Activated T-helper 1 cell treated with anti-CD3 and anti-CD28 coated beads, Interleukin-12 subunit alpha, Interleukin-12 subunit beta, Interleukin-2, Interleukin-4 antibody, amounts not matched to agents 30 ng/mL and 10 ng/mL and 1 ng/mL, durations not matched to agents 14 hours and 24 hours and 36 hours (primary cell): Measurements from ENCODE around the gene GALNT17. TPM values are rescaled to one million over a fixed set of nuclear protein-coding genes. Genes with fewer than 3 reads are reported as not detected.

ENCODE experiments used
- DNase-seq: peaks from one replicate; pipeline ENCODE4 v3.0.0; 2021; ENCODE audit warnings: low spot score
- H3K27ac Mint-ChIP-seq: one replicate; pipeline ENCODE4 v1.8.0; 2021; ENCODE audit warnings: mild to moderate bottlenecking, mixed read lengths
- H3K27me3 Mint-ChIP-seq: one replicate; pipeline ENCODE4 v1.8.0; 2022; ENCODE audit warnings: mild to moderate bottlenecking, moderate library complexity, mixed read lengths; ENCODE audit not compliant: insufficient read depth
- H3K36me3 Mint-ChIP-seq: one replicate; pipeline ENCODE4 v1.8.0; 2021; ENCODE audit warnings: low read depth, mixed read lengths
- H3K4me1 Mint-ChIP-seq: one replicate; pipeline ENCODE4 v1.8.0; 2021; ENCODE audit warnings: low read depth, mixed read lengths
- H3K4me3 Mint-ChIP-seq: one replicate; pipeline ENCODE4 v1.8.0; 2021; ENCODE audit warnings: mild to moderate bottlenecking, moderate library complexity, mixed read lengths
- H3K9me3 Mint-ChIP-seq: one replicate; pipeline ENCODE4 v1.8.0; 2021; ENCODE audit warnings: mixed read lengths
- intact Hi-C: fragments of 100-400 bp; cut with micrococcal nuclease; formaldehyde crosslinking; loops from one replicate; pipeline ENCODE4 v1.15.1; 2024
- total RNA-seq: library from RNA; stranded (reverse); gene quantifications from 2 replicates; pipeline ENCODE4 v1.2.3, GENCODE V29; 2022

The GALNT17 gene
- total RNA-seq, 1 donor from 2014 or later: not detected

DNA sequence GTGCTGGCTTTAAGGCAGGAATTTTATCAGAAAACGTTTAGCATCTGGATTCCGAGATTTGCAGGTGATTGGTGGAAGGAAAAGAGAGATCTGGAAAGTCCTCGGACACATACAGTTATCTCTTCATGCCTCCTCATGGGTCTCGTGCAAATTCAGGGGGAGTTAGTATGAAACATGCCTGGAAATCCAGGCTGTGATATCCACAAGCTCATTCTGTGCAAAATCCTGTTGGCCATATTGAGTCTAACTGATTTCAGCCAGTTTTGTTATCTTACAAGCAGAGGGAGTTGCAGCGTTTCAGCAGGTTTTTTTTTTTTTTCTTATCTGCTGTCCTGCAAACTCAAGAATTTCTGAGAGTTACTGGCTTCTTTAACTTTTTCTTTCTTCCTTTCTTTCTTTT lies 411.5 kb downstream of the GALNT17 start:
- H3K27ac Mint-ChIP-seq: no peak overlapping the region
- DNase-seq: no peak
- no peaks in the 10 kb centered on the region for H3K36me3 Mint-ChIP-seq
- H3K4me3 Mint-ChIP-seq: no peak overlapping the region
- intact Hi-C loops: no loop called here
- peaks cover 20% of the 10 kb centered on the region for H3K9me3 Mint-ChIP-seq
- no peaks in the 10 kb centered on the region for H3K27me3 Mint-ChIP-seq
- H3K4me1 Mint-ChIP-seq: no peaks in the 10 kb centered on the region

GRCh38 chr7:71544816-71545215 lies 412.9 kb downstream of the GALNT17 start:
- no peak for DNase-seq
- Mint-ChIP-seq H3K4me1 (no peaks in the 10 kb centered on the region), H3K4me3 (no peak overlapping the region), H3K27ac (no peak overlapping the region), H3K27me3 (no peaks in the 10 kb centered on the region), H3K36me3 (no peaks in the 10 kb centered on the region), H3K9me3 (peaks cover 27% of the 10 kb centered on the region)
- intact Hi-C loops: no loop called here

- no peak overlapping the region for H3K4me3 Mint-ChIP-seq
- peaks cover 30% of the 10 kb centered on the region for H3K9me3 Mint-ChIP-seq
- H3K36me3 Mint-ChIP-seq: no peaks in the 10 kb centered on the region
- intact Hi-C loops: no loop called here
- DNase-seq: no peak
- H3K27ac Mint-ChIP-seq: no peak overlapping the region
- no peaks in the 10 kb centered on the region for H3K4me1 Mint-ChIP-seq
- H3K27me3 Mint-ChIP-seq: no peaks in the 10 kb centered on the region
Measured at GRCh38 chr7:71547426-71547825, 415.5 kb downstream of the GALNT17 start.

- intact Hi-C loops: no loop called here
- no peak overlapping the region for H3K4me3 Mint-ChIP-seq
- no peaks in the 10 kb centered on the region for H3K36me3 Mint-ChIP-seq
- H3K27ac Mint-ChIP-seq: no peak overlapping the region
- H3K27me3 Mint-ChIP-seq: no peaks in the 10 kb centered on the region
- H3K9me3 Mint-ChIP-seq: peaks cover 34% of the 10 kb centered on the region
- H3K4me1 Mint-ChIP-seq: no peaks in the 10 kb centered on the region
- DNase-seq: no peak
Measured at GRCh38 chr7:71548746-71549145, 416.8 kb downstream of the GALNT17 start.

DNA sequence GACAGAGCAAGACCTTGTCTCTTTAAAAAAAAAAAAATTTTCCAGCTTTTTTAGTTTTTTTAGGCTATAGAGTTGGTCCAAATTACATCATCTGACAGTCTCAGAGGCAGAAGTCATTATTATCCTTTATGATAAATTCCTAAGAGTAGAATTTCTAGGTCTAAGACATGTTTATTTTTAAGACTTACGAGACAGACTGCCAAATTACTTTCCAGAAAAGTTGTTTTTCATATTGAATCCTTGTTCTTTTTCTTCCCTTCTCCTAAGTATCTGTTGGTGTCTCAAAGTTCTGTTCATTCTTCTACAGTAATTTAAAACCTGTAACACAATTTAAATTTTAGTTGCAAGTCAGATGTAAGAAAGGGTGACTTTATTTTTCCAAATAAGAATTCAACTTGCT lies 421.4 kb downstream of the GALNT17 start:
- no peak for DNase-seq
- Mint-ChIP-seq H3K4me1 (no peaks in the 10 kb centered on the region), H3K9me3 (peaks cover 35% of the 10 kb centered on the region), H3K36me3 (no peaks in the 10 kb centered on the region), H3K27ac (no peak overlapping the region), H3K27me3 (no peaks in the 10 kb centered on the region), H3K4me3 (no peak overlapping the region)
- intact Hi-C loops: no loop called here

GRCh38 chr7:71555758-71556157 lies 423.8 kb downstream of the GALNT17 start:
- H3K4me3 Mint-ChIP-seq: no peak overlapping the region
- no peaks in the 10 kb centered on the region for H3K36me3 Mint-ChIP-seq
- no peaks in the 10 kb centered on the region for H3K4me1 Mint-ChIP-seq
- peaks cover 26% of the 10 kb centered on the region for H3K9me3 Mint-ChIP-seq
- H3K27me3 Mint-ChIP-seq: no peaks in the 10 kb centered on the region
- intact Hi-C loops: no loop called here
- no peak for DNase-seq
- no peak overlapping the region for H3K27ac Mint-ChIP-seq

DNA sequence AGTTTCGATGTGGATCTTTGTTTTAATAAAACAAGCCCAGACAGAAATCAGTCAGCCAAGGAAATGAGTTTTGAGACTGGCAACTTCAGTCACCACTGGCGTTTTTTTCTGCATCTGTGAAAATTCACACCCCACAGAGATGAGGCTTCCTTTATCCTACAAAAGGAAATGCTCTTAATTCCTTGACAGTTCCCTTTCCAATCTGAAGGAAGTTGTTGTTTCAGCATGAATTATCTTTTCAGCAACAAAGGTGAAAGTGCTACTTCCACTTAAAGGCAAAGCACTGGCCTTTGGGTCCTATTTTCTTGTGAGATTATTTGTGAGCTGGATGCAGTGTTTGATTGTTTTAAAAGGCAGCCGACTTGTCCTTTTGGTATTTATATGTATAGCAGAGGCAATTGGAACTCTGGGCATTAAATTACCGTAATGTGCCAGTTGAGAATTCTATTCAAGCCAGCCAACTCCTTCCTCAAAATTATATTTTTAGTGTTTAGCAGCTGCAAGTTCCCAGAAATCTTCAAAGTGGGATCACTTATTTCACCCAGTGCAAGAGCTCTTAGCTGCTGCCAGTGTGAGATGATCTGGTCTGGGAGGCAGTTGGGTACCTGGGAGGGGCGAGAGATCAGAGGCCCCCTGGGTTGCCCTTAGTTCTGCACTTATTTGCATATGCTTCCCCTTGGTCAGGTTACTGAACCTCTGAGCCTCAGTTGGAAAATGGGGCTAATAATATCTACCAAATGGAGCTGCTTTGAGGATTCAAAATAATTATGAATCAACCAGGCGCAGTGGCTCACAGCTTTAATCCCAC lies 427.1 kb downstream of the GALNT17 start:
- no peak overlapping the region for H3K27ac Mint-ChIP-seq
- H3K27me3 Mint-ChIP-seq: no peaks in the 10 kb centered on the region
- peaks cover 14% of the 10 kb centered on the region for H3K9me3 Mint-ChIP-seq
- no peak for DNase-seq
- no peaks in the 10 kb centered on the region for H3K36me3 Mint-ChIP-seq
- intact Hi-C loops: no loop called here
- no peak overlapping the region for H3K4me3 Mint-ChIP-seq
- no peaks in the 10 kb centered on the region for H3K4me1 Mint-ChIP-seq

- Mint-ChIP-seq H3K4me1 (no peaks in the 10 kb centered on the region), H3K36me3 (no peaks in the 10 kb centered on the region), H3K27me3 (no peaks in the 10 kb centered on the region), H3K9me3 (peaks cover 5% of the 10 kb centered on the region), H3K27ac (no peak overlapping the region), H3K4me3 (no peak overlapping the region)
- no peak for DNase-seq
- intact Hi-C loops: no loop called here
Measured at GRCh38 chr7:71560354-71560995, 428.5 kb downstream of the GALNT17 start.

- Mint-ChIP-seq H3K36me3 (no peaks in the 10 kb centered on the region), H3K4me1 (no peaks in the 10 kb centered on the region)
- DNase-seq: no peak
Measured at GRCh38 chr7:71563276-71563675, 431.3 kb downstream of the GALNT17 start.

GRCh38 chr7:71566376-71566775 lies 434.4 kb downstream of the GALNT17 start:
- no peak for DNase-seq
- Mint-ChIP-seq H3K27ac (no peak overlapping the region), H3K9me3 (peaks cover 13% of the 10 kb centered on the region), H3K36me3 (no peaks in the 10 kb centered on the region), H3K4me1 (no peaks in the 10 kb centered on the region), H3K4me3 (no peak overlapping the region), H3K27me3 (no peaks in the 10 kb centered on the region)
- intact Hi-C loops: no loop called here

More at GRCh38 chr7:71563276-71563675, 431.3 kb downstream of the GALNT17 start:
- Mint-ChIP-seq H3K27ac (no peak overlapping the region), H3K27me3 (no peaks in the 10 kb centered on the region), H3K4me3 (no peak overlapping the region), H3K9me3 (peaks cover 11% of the 10 kb centered on the region)
- intact Hi-C loops: no loop called here

DNA sequence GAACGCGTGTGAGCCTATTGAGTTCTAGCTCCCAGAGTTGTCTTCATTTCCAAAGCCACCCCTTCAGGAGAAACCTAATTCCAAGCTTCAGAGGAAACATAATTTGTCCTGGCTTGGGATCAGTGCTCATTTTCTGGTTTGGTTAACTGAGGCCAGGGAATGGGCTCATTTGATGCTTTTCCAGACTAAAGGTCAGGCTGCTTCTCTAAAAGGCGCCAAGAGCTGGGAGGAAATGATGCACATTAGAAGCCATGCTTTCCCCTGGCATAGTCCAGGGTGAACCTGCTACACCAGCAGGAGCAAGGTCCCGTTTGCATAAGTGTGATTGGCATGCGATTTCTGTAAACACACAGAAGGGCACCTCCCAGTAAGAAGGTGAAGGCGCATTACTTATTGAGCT lies 435.0 kb downstream of the GALNT17 start:
- intact Hi-C loops: no loop called here
- H3K27ac Mint-ChIP-seq: no peak overlapping the region
- no peak overlapping the region for H3K4me3 Mint-ChIP-seq
- no peaks in the 10 kb centered on the region for H3K36me3 Mint-ChIP-seq
- peaks cover 13% of the 10 kb centered on the region for H3K9me3 Mint-ChIP-seq
- H3K27me3 Mint-ChIP-seq: no peaks in the 10 kb centered on the region
- no peak for DNase-seq
- no peaks in the 10 kb centered on the region for H3K4me1 Mint-ChIP-seq

DNA sequence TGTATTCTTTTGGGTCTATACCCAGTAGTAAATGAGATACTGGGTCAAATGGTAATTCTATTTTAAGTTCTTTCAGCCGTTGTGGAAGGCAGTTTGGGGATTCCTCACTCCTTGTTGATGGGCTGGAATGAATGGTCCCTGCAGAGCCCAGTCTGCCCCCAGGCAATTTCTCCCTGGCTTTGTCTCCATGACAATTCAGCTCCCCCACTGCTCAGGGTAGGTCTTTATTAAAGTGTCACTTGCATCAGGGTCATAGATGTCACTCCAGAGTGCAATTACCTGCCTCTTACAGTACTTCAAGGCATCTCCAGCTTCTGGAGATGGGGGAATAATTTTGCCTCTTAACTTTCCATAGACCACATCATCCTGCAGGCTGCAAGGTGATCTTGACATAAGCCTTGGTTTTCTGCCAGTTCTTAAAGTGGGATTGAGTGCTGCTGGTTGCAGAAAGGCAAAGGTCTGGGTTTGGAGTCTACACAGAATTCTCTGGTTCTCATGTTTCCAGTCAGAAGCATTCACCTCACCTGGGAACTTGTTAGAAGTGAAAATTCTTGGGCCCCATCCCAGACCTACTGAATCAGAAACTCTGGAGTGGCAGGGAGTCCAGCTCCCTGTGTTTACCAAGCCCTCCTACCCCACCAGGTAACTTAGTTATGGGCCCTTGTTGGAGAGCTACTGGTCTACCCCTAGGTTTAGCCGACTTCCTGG lies 442.4 kb downstream of the GALNT17 start:
- Mint-ChIP-seq H3K36me3 (no peaks in the 10 kb centered on the region), H3K27ac (no peak overlapping the region), H3K4me1 (no peaks in the 10 kb centered on the region), H3K9me3 (peaks cover 21% of the 10 kb centered on the region), H3K4me3 (no peak overlapping the region), H3K27me3 (no peaks in the 10 kb centered on the region)
- no peak for DNase-seq
- intact Hi-C loops: no loop called here

- Mint-ChIP-seq H3K4me3 (no peak overlapping the region), H3K4me1 (no peaks in the 10 kb centered on the region), H3K9me3 (peaks cover 18% of the 10 kb centered on the region), H3K27ac (no peak overlapping the region), H3K27me3 (no peaks in the 10 kb centered on the region), H3K36me3 (no peaks in the 10 kb centered on the region)
- DNase-seq: no peak
- intact Hi-C loops: no loop called here
Measured at GRCh38 chr7:71580027-71580426, 448.1 kb downstream of the GALNT17 start.
